Uterus (tissue), 4 donors: ENCODE data around the gene PSAT1. TPM values are rescaled to one million over a fixed set of nuclear protein-coding genes. Genes with fewer than 3 reads are reported as not detected.

Experiments used
- DNase-seq, 2 donors: peaks; one replicate each; pipeline ENCODE4 v3.0.0-alpha.2; 2019 to 2020
- H3K27ac ChIP-seq, 2 donors: fragments of 200-600 bp; sonication (generic); 1 replicate in 1 of 2; 2 replicates in 1 of 2; pipeline ENCODE4 v1.5.1; 2016 to 2018
- H3K27me3 ChIP-seq, 2 donors: fragments of 200-600 bp; sonication (generic); one replicate each; pipeline ENCODE4 v1.5.1; 2018 to 2019; ENCODE audit warnings: control low read depth in 1 of 2
- H3K36me3 ChIP-seq, 2 donors: fragments of 200-600 bp; sonication (generic); one replicate each; pipeline ENCODE4 v1.5.1; 2019; ENCODE audit warnings: control low read depth in 1 of 2
- H3K4me1 ChIP-seq, 2 donors: fragments of 200-600 bp; sonication (generic); one replicate each; pipeline ENCODE4 v1.5.1; 2018 to 2019; ENCODE audit warnings: control low read depth in 1 of 2
- H3K4me3 ChIP-seq, 2 donors: fragments of 200-600 bp; sonication (generic); 1 replicate in 1 of 2; 2 replicates in 1 of 2; pipeline ENCODE4 v1.5.1; 2018 to 2019; ENCODE audit warnings: mild to moderate bottlenecking in 1 of 2
- H3K9me3 ChIP-seq, 2 donors: fragments of 200-600 bp; sonication (generic); one replicate each; pipeline ENCODE4 v1.5.1; 2019; ENCODE audit warnings: control low read depth in 1 of 2
- POLR2A ChIP-seq, 2 donors: fragments of 450-650 bp; IDR thresholded peaks; one replicate each; pipeline ENCODE4 v1.6.1; 2016; ENCODE audit warnings: antibody characterized with exemption in 2 of 2, mild to moderate bottlenecking in 1 of 2, moderate library complexity in 1 of 2
- intact Hi-C: fragments of 100-400 bp; cut with DNase I; formaldehyde crosslinking; loops from one replicate; pipeline ENCODE4 v1.15.1; 2023; ENCODE audit warnings: low total_unique reads
- total RNA-seq, 4 donors: library from RNA; depleted of rRNA in 3 of 4; stranded (reverse); fragments of >200 nt in 3 of 4; gene quantifications; one replicate each; pipeline versions ENCODE4 v1.1.0 to v1.2.4, GENCODE V29; 2014 to 2023
- TF ChIP-seq, protein P1 (sequence below), 4 experiments: fragments of 200-600 bp in 2 of 4; fragments of 450-650 bp in 2 of 4; sonication (generic) in 2 of 4; IDR thresholded peaks; one replicate each; pipeline ENCODE4 v1.5.1; 2016 to 2019; ENCODE audit warnings: antibody characterized with exemption in 4 of 4, mild to moderate bottlenecking in 2 of 4, moderate library complexity in 1 of 4
- donor health status: DM: yes; HTN: yes; CAD: no.

PSAT1 gene
- total RNA-seq, 4 donors from 2014 or later = 0.29 to 33.3 (median 1.6) TPM; not detected in 1

DNA sequence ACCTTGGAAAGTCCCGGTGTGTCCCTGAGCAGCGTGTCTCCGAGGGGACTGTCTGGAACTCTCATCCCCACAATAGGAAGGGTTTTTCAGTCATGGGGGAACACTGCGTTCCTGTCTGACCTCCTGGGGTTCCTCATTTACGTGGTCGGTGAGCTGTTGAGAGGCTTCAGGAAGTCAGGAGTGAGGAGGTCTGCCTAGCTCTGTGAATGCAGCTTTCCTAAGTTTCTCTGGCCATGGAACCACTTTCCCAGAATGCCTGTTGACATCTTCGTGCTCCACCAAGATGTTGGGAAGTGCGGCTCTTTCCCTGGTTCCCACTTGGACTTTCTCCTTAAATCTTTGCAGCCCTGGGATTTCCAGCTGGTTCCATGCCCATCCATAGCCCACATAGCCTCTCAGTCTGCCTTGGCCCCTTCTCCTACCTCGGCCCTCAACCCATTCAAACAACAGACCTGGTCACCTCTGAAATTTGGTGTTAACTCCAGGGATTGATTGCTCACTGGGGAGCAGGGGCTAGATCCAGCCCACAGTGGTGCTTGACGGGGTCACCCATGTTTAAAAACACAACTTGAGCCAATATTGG is 27.2 kb downstream of the PSAT1 start:
- intact Hi-C loops = no loop called here
- TF ChIP-seq, protein P1, sequence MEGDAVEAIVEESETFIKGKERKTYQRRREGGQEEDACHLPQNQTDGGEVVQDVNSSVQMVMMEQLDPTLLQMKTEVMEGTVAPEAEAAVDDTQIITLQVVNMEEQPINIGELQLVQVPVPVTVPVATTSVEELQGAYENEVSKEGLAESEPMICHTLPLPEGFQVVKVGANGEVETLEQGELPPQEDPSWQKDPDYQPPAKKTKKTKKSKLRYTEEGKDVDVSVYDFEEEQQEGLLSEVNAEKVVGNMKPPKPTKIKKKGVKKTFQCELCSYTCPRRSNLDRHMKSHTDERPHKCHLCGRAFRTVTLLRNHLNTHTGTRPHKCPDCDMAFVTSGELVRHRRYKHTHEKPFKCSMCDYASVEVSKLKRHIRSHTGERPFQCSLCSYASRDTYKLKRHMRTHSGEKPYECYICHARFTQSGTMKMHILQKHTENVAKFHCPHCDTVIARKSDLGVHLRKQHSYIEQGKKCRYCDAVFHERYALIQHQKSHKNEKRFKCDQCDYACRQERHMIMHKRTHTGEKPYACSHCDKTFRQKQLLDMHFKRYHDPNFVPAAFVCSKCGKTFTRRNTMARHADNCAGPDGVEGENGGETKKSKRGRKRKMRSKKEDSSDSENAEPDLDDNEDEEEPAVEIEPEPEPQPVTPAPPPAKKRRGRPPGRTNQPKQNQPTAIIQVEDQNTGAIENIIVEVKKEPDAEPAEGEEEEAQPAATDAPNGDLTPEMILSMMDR (IDR thresholded peaks at IDR 0.05) = no peak
- no peak for TF ChIP-seq POLR2A (IDR thresholded peaks at IDR 0.05)
- no peaks in the 10 kb centered on the region for H3K9me3 ChIP-seq

DNA sequence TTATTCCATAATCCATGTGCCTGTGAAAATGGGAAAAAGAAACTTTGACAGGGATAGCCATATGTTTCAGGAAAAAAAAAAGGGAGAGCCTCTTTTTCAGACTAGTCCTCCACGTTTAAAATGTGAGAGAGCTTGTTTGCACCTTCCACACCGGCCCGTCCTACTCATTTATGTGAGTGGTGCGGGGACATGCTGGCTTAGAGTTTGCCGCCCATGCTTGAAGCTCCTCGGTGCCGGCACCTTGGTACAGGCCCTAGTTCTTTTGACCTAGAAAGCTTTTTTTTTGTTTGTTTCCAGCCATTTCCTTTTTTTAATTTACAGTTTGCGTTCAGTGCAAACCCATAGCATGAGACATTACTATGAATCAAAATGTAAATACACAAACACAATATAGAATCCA is 27.8 kb downstream of the PSAT1 start:
- H3K27me3 ChIP-seq = no peaks in the 10 kb centered on the region
- H3K4me1 ChIP-seq = no peaks in the 10 kb centered on the region
- H3K4me3 ChIP-seq = no peak overlapping the region
- no peak overlapping the region for H3K27ac ChIP-seq
- intact Hi-C loops = no loop called here
- no peaks in the 10 kb centered on the region for H3K36me3 ChIP-seq
- TF ChIP-seq POLR2A (IDR thresholded peaks at IDR 0.05) = no peak
- TF ChIP-seq, protein P1 (IDR thresholded peaks at IDR 0.05) = no peak
- DNase-seq = no peak
- no peaks in the 10 kb centered on the region for H3K9me3 ChIP-seq

More for the DNA sequence above, 27.2 kb downstream of the PSAT1 start:
- Histone ChIP-seq H3K4me1 (no peaks in the 10 kb centered on the region), H3K36me3 (no peaks in the 10 kb centered on the region), H3K4me3 (no peak overlapping the region), H3K27ac (no peak overlapping the region), H3K27me3 (no peaks in the 10 kb centered on the region)
- DNase-seq = no peak

DNA sequence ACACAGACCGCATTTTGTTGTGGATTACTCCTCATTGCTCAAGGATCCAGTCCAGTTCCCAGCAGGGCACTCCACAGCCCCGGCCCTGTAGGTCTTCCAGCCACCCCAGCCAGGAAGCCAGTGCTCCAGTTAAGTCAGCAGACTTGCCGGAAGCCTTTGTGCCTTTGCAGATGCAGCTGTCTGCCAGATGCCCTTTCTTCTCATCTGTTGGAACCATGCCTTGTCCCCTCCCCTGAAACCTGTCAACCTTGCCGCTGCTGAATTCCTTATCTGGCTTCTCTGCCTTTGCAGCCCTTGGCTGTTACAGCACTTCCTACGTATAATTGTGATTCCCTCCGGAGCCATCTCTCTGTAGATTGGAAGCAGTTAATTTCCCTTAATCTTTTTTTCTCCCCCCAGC is 28.4 kb downstream of the PSAT1 start:
- Histone ChIP-seq H3K36me3 (no peaks in the 10 kb centered on the region), H3K4me1 (no peaks in the 10 kb centered on the region), H3K9me3 (no peaks in the 10 kb centered on the region), H3K27me3 (no peaks in the 10 kb centered on the region), H3K27ac (no peak overlapping the region), H3K4me3 (no peak overlapping the region)
- intact Hi-C loops = no loop called here
- TF ChIP-seq, protein P1 (IDR thresholded peaks at IDR 0.05) = no peak
- TF ChIP-seq POLR2A (IDR thresholded peaks at IDR 0.05) = no peak
- no peak for DNase-seq

DNA sequence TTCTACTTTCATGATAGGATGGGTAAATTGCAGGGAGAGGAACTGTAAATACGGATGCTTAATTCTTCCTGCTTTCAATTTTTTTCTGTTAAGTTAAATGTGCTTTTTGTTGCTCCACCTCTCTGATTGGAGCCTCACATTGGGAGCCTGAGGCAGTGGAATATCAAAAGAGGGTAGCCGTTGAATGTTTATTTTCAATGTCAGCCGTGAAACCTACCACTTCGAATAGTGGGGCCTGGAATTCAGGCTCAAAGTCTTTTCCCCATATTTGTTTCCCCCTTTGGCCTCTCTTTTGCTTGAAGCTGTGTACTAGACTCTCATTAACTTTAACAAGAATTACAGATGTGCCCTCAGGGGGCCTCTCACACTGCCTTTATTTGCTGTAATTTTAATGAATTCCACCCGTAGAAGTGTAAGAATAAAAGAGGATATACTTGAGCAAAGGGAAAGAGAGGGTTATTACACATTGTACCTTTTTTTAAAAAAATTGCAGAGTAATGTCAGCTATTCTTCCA is 29.0 kb downstream of the PSAT1 start:
- no peaks in the 10 kb centered on the region for H3K27me3 ChIP-seq
- TF ChIP-seq, protein P1 (IDR thresholded peaks at IDR 0.05) = no peak
- TF ChIP-seq POLR2A (IDR thresholded peaks at IDR 0.05) = no peak
- intact Hi-C loops = no loop called here
- no peaks in the 10 kb centered on the region for H3K4me1 ChIP-seq
- H3K27ac ChIP-seq = no peak overlapping the region
- H3K36me3 ChIP-seq = no peaks in the 10 kb centered on the region
- no peak for DNase-seq
- H3K4me3 ChIP-seq = no peak overlapping the region
- H3K9me3 ChIP-seq = no peaks in the 10 kb centered on the region

DNA sequence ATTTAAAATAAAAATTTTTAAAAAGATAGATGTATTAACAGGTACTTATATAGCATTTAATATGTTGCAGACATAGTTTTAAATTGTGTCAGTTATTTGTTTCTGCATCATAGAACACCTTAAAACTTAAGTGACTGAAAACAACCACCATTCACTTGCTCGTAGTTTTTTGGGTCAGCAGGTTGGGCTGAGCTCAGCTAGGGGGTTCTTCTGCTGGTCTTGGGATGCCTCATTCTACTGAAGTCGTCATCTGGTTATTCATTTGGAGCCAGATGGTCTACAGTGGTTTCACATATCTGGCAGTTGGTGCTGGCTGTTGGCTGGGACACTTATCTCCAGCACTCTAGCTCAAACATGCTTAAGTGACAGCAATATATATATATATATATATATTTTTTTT is 29.6 kb downstream of the PSAT1 start:
- intact Hi-C loops = no loop called here
- DNase-seq = no peak

More for the DNA sequence above, 29.6 kb downstream of the PSAT1 start:
- H3K27me3 ChIP-seq = no peaks in the 10 kb centered on the region
- H3K36me3 ChIP-seq = no peaks in the 10 kb centered on the region
- H3K4me1 ChIP-seq = no peaks in the 10 kb centered on the region
- H3K4me3 ChIP-seq = no peak overlapping the region
- no peak overlapping the region for H3K27ac ChIP-seq
- H3K9me3 ChIP-seq = no peaks in the 10 kb centered on the region
- no peak for TF ChIP-seq POLR2A (IDR thresholded peaks at IDR 0.05)
- TF ChIP-seq, protein P1 (IDR thresholded peaks at IDR 0.05) = no peak
